ENCODE results near the gene BSND.

BSND gene

DNA sequence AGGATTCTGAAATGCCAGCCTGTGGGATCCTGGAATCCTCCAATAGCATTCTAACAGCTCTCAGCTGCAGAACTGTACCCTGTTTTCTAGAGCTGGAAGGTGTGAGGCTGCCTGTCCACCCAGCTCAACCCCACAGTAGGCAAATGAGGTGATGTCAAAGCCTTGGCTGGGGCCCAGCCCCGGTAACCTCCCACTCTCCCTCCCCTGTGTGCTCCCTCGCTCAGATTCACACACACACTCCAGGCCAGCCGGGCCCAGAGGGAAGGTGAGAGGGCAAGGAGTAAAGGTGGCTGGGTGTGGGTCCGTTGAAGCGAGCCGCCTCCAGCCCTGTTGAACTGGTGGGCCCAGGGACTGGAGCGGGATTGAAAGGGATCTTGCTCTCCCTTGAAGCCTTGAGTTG, at the start of gene BSND:
TSS of gene BSND (plus strand) at position 257 of the 400 bp plus-strand sequence. CDS start 254 bp downstream, outside the sequence.
- TF ChIP-seq GATA3 (IDR thresholded peaks at IDR 0.05; ENCODE audit: low read depth, low read length) (no peak), GATA2 (IDR thresholded peaks at IDR 0.05; ENCODE audit: low read depth, low read length) (no peak)

DNA sequence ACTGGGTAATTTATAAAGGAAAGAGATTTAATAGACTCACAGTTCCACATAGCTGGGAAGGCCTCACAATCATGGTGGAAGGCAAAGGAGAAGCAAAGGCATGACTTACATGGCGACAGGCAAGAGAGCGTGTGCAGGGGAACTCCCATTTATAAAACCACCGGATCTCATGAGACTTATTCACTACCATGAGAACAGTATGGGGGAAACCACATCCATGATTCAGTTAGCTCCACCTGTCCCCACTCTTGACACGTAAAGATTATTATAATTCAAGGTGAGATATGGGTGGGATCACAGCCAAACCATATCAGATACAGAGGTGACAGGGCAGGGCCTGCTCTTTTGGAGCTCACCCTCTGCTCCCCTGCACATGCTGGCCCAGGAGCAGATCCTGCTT, 49.7 kb upstream of the BSND start:
- TF ChIP-seq GATA2 (IDR thresholded peaks at IDR 0.05; ENCODE audit: low read depth, low read length) (no peak), GATA3 (IDR thresholded peaks at IDR 0.05; ENCODE audit: low read depth, low read length) (no peak)

DNA sequence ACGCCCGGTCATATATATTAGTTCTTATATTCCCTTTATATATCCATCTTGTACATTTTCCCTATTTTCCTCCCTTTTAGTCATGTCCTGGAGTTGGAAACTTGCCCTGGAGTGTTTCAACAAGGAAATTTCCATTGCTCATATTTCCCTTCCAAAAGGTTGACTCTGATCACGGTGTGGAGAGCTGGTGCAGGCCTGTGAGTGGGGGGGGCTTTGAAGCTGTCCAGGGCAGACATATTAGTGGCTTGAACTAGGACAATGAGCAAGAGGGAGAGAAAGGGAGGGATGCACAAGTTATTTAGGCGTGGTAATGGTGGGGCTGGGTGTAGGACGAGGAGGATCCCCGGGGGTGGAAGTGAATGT, 48.7 kb upstream of the BSND start:
- no peak for TF ChIP-seq GATA2 (IDR thresholded peaks at IDR 0.05; ENCODE audit: low read depth, low read length)
- TF ChIP-seq GATA3 (IDR thresholded peaks at IDR 0.05; ENCODE audit: low read depth, low read length), result no peak

DNA sequence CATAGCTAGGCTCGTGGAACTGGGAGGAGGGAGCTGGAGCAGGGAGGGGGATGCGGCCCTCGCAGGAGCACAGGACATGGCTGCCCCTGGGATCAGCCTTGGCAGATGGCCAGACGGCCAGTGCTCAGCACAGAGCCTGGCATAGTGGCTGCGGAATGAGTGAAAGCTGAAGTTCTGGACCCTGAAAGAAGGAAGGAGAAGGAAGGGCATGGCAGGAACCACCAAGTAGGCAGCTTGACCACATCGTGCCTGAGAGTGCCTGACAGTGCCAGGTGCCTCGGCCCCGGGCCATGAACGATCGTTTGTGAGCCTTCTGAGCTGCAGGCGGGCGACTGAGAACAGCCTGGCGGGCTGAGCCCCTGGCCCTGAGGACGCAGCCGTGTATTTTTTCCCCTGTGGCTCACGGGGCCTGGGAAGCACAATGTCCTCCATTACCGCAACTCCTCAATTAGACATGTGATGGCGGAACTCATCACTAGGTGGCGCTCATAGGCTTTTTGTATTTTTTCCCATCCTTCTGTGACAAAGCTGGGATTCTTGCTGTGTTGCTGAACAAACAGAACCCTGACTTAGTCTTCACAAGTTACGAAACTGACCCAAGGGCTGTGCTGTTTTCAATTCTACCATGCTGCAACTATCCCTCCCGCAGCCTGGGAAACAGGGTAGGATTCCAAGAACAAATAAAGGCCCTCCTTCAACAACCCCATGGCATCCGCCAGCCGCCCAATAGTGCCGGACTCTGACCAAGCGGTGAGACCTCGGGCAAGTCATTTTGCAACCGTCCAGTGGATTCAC, 48.2 kb upstream of the BSND start:
- TF ChIP-seq GATA2 (IDR thresholded peaks at IDR 0.05; ENCODE audit: low read depth, low read length), result no peak
- no peak for TF ChIP-seq GATA3 (IDR thresholded peaks at IDR 0.05; ENCODE audit: low read depth, low read length)

DNA sequence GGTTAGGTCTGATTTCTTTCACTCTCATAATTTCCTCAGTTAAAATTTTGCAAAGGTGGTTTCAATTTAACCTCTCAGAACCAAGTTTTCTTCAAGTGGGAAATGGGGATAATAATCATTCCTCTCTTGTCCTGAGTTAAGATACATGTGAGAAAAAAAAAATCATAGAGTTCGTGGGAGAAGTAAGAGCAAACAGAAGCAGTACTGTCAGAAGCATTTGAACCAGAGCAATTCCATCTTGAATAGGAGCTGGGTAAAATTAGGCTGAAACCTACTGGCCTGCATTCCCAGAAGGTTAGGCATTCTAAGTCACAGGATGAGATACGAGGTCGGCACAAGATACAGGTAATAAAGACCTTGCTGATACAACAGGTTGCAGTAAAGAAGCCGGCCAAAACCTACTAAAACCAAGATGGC, 46.9 kb upstream of the BSND start:
- TF ChIP-seq GATA2 (IDR thresholded peaks at IDR 0.05; ENCODE audit: low read depth, low read length) (no peak), GATA3 (IDR thresholded peaks at IDR 0.05; ENCODE audit: low read depth, low read length) (no peak)

DNA sequence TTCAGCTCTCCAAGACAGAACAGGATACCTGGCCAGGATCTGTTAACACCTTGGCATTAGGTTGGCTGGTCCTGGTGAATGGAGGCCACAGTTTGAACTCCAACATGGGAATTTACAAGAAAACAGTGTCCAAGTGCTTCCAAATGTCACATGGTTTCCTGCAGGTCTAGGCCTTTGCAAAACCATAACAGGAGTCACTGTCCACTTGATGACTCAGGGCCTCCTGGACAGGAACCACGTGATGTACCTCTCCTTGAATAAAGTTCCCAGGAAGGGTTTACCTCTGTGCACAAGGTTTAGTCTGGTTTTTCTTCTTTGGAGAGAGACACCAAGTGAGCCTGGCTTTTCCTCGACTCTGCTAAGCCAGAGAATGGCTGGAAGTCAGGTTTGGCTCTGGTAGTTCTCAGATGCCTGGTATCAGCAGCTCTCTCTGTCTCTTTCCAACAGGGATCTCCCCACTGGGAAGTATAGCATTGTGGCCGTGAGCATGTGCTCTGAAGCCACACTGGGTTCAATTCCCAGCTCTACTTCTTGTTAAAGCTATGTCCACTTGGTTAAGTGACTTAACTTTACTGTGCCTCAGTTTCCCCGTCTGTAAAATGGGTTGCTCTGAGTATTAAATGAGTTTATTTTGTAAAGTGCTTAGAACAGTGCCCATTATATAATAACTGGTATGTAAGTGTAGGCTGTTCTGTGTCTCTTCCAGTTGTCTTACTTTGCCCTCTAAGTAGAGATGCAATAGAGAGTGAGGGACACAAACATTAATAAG, 45.6 kb upstream of the BSND start:
- no peak for TF ChIP-seq GATA2 (IDR thresholded peaks at IDR 0.05; ENCODE audit: low read depth, low read length)
- TF ChIP-seq GATA3 (IDR thresholded peaks at IDR 0.05; ENCODE audit: low read depth, low read length), result no peak

DNA sequence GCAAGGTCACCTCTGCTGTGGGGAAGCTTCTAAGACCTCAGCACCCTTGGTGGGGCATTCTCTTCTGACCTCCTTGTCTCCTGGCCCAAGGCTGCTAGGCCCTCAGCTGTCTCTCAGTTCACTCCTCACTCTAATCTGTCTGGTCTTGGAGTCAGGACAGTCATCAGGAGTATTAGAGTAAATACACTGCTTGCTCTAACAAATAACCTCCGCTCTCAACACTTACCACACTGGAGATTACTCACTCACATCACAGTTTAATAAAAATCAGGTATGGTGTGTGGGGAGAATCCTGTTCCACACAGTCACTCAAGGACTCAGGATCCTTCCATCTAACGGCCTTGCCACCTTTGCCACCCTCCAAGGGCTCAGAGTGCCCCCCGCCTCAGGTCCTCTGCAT, 44.9 kb upstream of the BSND start:
- TF ChIP-seq GATA2 (IDR thresholded peaks at IDR 0.05; ENCODE audit: low read depth, low read length) (no peak), GATA3 (IDR thresholded peaks at IDR 0.05; ENCODE audit: low read depth, low read length) (no peak)

DNA sequence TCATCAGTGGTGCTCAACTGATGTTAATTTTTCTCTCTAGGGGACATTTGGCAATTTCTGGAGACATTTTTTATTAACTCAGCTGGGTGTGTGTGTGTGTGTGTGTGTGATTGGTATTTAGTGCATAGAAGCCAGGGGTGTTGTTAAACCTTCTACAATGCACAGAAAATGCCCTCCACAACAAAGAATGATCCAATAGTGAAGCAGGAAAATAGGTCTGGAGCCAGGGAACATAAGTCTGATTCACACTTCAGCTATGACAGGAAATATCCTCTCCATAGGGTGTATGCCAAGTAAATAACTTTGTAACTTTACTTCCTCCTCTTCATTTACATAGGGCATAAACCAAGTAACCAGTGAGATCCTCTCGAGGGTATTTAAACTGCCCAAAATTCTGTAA, 43.4 kb upstream of the BSND start:
- TF ChIP-seq GATA2 (IDR thresholded peaks at IDR 0.05; ENCODE audit: low read depth, low read length) (no peak), GATA3 (IDR thresholded peaks at IDR 0.05; ENCODE audit: low read depth, low read length) (no peak)

DNA sequence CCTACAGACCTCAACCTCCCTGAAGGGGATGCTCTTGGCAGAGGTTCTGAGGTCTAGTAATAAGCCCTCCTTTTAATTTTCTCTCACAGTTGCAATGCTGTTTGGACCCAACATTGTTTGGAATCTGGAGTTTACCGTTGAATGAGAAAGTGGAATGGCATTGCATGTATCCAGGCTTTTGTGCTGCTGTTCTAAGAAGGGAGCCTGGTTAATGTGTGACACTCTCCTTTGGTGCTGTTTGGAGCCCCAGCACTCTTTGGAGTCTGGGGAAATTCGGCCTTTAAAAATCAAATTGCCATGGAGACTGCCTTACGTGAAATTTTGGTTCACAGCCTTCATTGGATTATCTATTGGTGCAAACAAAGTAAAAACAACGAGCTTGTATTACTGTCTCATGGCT, 42.0 kb upstream of the BSND start:
- TF ChIP-seq GATA2 (IDR thresholded peaks at IDR 0.05; ENCODE audit: low read depth, low read length) (no peak), GATA3 (IDR thresholded peaks at IDR 0.05; ENCODE audit: low read depth, low read length) (no peak)

DNA sequence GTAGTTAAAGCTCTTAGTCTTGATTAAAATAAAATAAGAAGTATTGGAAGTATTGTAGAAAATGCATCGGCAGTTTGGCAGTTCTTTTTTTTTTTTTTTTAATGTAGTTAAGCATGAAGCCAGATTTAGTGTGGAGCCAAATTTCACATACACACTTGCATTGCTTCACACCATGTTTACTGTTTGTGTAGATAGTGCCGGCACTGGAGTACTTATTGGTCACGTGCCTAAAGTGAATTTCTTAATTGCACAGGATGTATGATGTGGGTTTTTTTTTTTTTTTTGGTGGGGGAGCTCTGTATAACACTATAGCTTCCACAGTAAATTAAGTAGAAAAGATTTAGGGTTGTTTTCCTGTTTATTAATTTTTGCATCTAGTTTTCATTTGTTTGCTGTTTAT, 39.5 kb upstream of the BSND start:
- TF ChIP-seq GATA2 (IDR thresholded peaks at IDR 0.05; ENCODE audit: low read depth, low read length), result no peak
- TF ChIP-seq GATA3 (IDR thresholded peaks at IDR 0.05; ENCODE audit: low read depth, low read length), result no peak

DNA sequence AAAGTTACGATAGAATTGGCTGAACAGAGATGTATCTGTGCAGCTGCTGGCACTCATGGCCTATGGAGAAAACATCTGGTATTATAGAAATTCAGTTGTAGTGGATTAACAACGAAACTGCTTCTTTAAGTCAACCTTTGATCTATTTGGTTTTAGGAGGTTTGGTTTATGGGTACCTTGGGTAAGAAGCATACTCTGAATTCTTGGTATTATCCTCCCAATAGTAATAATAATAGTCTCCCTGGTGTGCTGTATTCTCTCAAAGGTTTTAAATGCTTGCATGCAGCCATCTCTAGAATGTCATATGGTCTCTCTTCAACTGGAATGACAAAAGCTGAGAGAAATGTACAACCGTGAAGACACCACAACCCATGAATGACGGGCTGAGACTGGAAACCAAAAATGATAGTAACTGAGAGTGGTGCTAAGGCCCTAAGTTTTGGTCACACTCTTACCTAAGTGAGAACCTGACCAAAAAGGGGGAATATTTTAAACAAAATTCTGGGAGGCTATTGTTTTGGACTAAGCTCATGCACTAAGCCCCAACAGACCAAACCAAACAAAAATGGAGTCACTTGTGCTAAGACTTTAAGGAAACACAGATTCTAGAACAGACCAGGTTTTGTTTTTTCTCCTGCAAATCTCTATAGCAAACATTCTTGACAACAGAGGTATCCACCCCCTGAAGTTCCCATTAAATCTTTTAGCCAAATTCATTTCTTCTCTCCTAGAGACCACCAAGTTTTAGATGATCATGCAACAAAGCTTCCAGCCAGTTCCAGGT, 35.9 kb upstream of the BSND start:
- TF ChIP-seq GATA2 (IDR thresholded peaks at IDR 0.05; ENCODE audit: low read depth, low read length), result no peak
- no peak for TF ChIP-seq GATA3 (IDR thresholded peaks at IDR 0.05; ENCODE audit: low read depth, low read length)

DNA sequence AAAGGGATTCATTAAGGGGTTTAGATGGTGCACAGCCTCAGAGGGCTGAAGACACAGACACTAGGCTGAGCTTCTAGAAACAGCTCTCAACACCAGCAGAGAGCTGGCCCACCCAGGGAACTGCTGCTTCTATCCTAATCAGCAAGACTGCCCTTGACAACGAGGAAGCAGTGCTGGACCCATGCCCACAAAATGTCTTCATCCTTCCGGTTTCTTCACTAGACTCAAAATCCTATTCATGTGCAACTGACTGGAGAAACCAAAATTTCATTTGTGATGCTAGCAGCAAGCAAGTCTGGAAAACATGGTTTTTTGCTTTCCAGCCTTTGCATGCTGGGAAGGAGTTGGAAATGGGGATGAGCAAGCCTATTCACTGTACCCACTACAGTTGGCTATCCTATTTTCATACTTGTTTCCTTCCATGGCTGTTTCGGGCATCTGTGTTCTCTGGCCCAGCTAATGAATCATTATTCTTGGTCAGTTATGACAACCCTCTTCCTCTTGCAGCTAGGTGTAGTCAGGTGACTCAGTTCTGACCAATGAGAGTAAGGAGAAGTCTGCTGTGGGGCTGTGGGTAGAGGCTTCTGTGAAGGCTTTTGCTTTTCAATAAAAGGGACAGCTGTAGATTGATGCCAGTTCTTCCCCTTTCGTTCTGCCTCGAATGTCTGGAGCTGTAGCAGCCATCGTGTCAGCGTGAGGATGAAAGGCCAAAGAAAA, 33.0 kb upstream of the BSND start:
- TF ChIP-seq GATA2 (IDR thresholded peaks at IDR 0.05; ENCODE audit: low read depth, low read length) (no peak), GATA3 (IDR thresholded peaks at IDR 0.05; ENCODE audit: low read depth, low read length) (no peak)

DNA sequence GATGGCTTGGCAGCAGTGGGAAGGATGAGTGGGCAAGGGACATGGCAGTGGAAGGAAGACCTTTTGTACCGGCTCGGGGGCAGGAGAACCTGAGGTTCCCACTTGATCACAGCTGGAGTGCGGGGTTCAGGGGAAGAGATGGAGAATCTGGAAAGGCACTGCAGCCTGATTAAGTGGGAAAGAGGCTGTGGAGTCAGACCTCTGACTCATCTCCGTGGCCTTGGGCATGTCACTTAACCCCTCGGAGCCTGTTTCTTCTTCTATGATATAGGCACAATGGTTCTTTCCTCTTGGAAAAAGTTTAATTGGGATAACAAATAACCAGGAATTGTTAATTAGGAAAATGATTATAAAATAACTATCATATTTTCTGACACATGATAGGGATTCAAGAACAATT, 31.4 kb upstream of the BSND start:
- no peak for TF ChIP-seq GATA3 (IDR thresholded peaks at IDR 0.05; ENCODE audit: low read depth, low read length)
- TF ChIP-seq GATA2 (IDR thresholded peaks at IDR 0.05; ENCODE audit: low read depth, low read length), result no peak

DNA sequence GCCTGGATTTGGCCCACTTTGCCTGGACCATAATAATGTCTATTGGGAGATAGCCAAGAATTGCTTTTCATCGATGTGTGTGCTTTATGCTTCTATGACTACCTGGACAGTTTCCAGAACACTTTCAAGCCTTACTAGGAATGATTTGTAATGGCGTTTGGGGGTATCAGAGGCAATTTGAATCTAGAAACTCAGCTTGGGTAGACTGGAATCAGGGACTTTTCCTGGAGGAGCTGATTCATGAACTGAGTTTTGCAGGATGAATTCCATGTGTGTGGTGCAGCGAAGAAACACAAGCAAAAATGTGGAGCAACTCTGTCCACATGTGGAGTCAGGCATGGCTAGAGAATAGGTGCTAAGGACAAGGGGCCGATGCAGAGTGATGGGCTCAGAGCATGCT, 30.2 kb upstream of the BSND start:
- TF ChIP-seq GATA3 (IDR thresholded peaks at IDR 0.05; ENCODE audit: low read depth, low read length), result no peak
- no peak for TF ChIP-seq GATA2 (IDR thresholded peaks at IDR 0.05; ENCODE audit: low read depth, low read length)

Data from SH-SY5Y (cell line).